Body of pancreas (tissue), 4 donors: ENCODE data around the gene MSH6.

Experiments used
- POLR2A ChIP-seq, 3 donors: fragments of 450-650 bp; IDR thresholded peaks; one replicate each; pipeline ENCODE4 v1.6.1; 2016; ENCODE audit warnings: antibody characterized with exemption in 3 of 3, mild to moderate bottlenecking in 2 of 3
- TF ChIP-seq, protein P1 (sequence below), 7 experiments: fragments of 450-650 bp in 4 of 7; fragments of 200-600 bp in 3 of 7; sonication (generic) in 3 of 7; IDR thresholded peaks; one replicate each; pipeline ENCODE4 v1.5.1; 2016 to 2019; ENCODE audit warnings: antibody characterized with exemption in 7 of 7

DNA sequence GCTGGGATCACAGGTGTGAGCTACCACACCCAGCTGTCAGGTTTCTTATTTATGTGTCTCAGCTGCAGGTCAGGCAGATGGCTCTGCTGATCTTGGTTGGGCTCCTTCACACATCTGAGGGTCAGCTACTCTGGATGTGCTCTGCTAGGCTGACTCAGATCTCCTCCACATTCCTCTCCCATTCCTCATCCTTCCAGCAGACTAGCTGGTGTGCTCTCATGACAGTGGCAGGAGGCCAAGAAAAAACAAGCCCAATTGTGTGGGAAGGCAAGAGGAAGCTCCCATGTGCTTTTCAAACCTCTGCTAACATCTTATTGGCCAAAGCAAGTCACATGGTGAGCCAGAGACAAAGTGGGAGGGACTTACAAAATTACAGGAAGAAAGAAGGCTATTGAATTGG is 11.7 kb upstream of the MSH6 start:
- TF ChIP-seq, protein P1, sequence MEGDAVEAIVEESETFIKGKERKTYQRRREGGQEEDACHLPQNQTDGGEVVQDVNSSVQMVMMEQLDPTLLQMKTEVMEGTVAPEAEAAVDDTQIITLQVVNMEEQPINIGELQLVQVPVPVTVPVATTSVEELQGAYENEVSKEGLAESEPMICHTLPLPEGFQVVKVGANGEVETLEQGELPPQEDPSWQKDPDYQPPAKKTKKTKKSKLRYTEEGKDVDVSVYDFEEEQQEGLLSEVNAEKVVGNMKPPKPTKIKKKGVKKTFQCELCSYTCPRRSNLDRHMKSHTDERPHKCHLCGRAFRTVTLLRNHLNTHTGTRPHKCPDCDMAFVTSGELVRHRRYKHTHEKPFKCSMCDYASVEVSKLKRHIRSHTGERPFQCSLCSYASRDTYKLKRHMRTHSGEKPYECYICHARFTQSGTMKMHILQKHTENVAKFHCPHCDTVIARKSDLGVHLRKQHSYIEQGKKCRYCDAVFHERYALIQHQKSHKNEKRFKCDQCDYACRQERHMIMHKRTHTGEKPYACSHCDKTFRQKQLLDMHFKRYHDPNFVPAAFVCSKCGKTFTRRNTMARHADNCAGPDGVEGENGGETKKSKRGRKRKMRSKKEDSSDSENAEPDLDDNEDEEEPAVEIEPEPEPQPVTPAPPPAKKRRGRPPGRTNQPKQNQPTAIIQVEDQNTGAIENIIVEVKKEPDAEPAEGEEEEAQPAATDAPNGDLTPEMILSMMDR (IDR thresholded peaks at IDR 0.05), result no peak
- no peak for TF ChIP-seq POLR2A (IDR thresholded peaks at IDR 0.05)
